HCT116 (cell line): Measurements from ENCODE around the gene PSG4. TPM values are rescaled to one million over a fixed set of nuclear protein-coding genes. Genes with fewer than 3 reads are reported as not detected.

Source experiments
- ATAC-seq: fragments of 200-7000 bp; cut with Tn5 transposase; 2 replicates; pipeline ENCODE4 v1.9.1; 2020; ENCODE audit warnings: mild to moderate bottlenecking, moderate library complexity
- BruUV-seq: library from RNA; stranded (reverse); fragments of 400-500 nt; replicated peaks from 2 replicates; lab custom pipeline; 2021; lab: Mats Ljungman, UMichigan
- CTCF ChIA-PET: fragments of 300-600 bp; sonication (Branson Sonifier 250); formaldehyde crosslinking; loops from one replicate; lab custom pipeline; 2021; ENCODE audit warnings: antibody characterized with exemption; lab: Charles Lee
- POLR2A ChIA-PET: fragments of 300-600, 350-600 bp; sonication (Branson Sonifier 250); formaldehyde crosslinking; loops from one replicate; lab custom pipeline; 2021; ENCODE audit warnings: antibody characterized with exemption; lab: Charles Lee
- RAD21 ChIA-PET, 2 experiments: fragments of 300-600 bp; sonication (Branson Sonifier 250); formaldehyde crosslinking; loops; one replicate each; lab custom pipeline; 2023; ENCODE audit warnings: low total read pairs in 2 of 2; ENCODE audit not compliant: uncharacterized antibody in 2 of 2, unreplicated experiment in 2 of 2, low non-redundant PET in 1 of 2; lab: Charles Lee
- DNase-seq: peaks from one replicate; pipeline ENCODE4 v3.0.0-alpha.2; 2010; ENCODE audit warnings: low read depth, low spot score
- H2AFZ ChIP-seq: fragments of 200-600 bp; shearing (Covaris generic), sonication (generic); 2 replicates; pipeline ENCODE4 v1.6.1; 2017; ENCODE audit warnings: low read depth, mixed run types, mixed read lengths, antibody characterized with exemption, low read length; ENCODE audit not compliant: poor library complexity, severe bottlenecking
- H3K27ac ChIP-seq: 2 replicates; pipeline ENCODE4 v1.5.1; 2012; ENCODE audit warnings: low read depth, low read length
- H3K27me3 ChIP-seq: fragments of 200-600 bp; sonication (generic); 2 replicates; pipeline ENCODE4 v1.6.1; 2016; ENCODE audit warnings: mixed run types, low read length, mixed read lengths; ENCODE audit not compliant: insufficient read depth
- H3K36me3 ChIP-seq, 2 experiments: fragments of 200-500 bp in 1 of 2; fragments of 200-600 bp in 1 of 2; sonication (Bioruptor generic) in 1 of 2; sonication (generic) in 1 of 2; 2 replicates each; pipeline versions ENCODE4 v1.5.1 to v1.6.1; 2014 to 2016; ENCODE audit warnings: low read length in 2 of 2, inconsistent platforms in 1 of 2, mixed read lengths in 1 of 2, mixed run types in 1 of 2; ENCODE audit not compliant: insufficient read depth in 2 of 2, control insufficient read depth in 1 of 2
- H3K4me1 ChIP-seq, 2 experiments: fragments of 200-600 bp in 1 of 2; sonication (generic) in 1 of 2; 2 replicates each; pipeline versions ENCODE4 v1.5.1 to v1.6.1; 2012 to 2017; ENCODE audit warnings: low read length in 2 of 2, inconsistent platforms in 1 of 2, mild to moderate bottlenecking in 1 of 2, mixed read lengths in 1 of 2, mixed run types in 1 of 2, moderate library complexity in 1 of 2; ENCODE audit not compliant: insufficient read depth in 2 of 2, control insufficient read depth in 1 of 2
- H3K4me2 ChIP-seq: fragments of 200-600 bp; sonication (generic); 2 replicates; pipeline ENCODE4 v1.6.1; 2017; ENCODE audit warnings: mixed run types, low read length, mixed read lengths
- H3K4me3 ChIP-seq, 2 experiments: fragments of 200-600 bp in 1 of 2; sonication (generic) in 1 of 2; replicated peaks in 1 of 2; 2 replicates each; pipeline ENCODE4 v1.5.1; 2011 to 2016; ENCODE audit warnings: low read length in 2 of 2, control low read depth in 1 of 2, low read depth in 1 of 2, mild to moderate bottlenecking in 1 of 2, mixed read lengths in 1 of 2, mixed run types in 1 of 2
- H3K79me2 ChIP-seq: fragments of 200-600 bp; sonication (generic); 2 replicates; pipeline ENCODE4 v1.6.1; 2017; ENCODE audit warnings: mild to moderate bottlenecking, mixed run types, low read length, moderate library complexity, mixed read lengths; ENCODE audit not compliant: insufficient read depth
- H3K9ac ChIP-seq: fragments of 200-600 bp; sonication (generic); 2 replicates; pipeline ENCODE4 v1.6.1; 2016; ENCODE audit warnings: low read length, mixed read lengths
- H3K9me2 ChIP-seq: fragments of 200-600 bp; sonication (generic), shearing (Covaris generic); 2 replicates; pipeline ENCODE4 v1.6.1; 2017; ENCODE audit warnings: mixed run types, mild to moderate bottlenecking, moderate library complexity; ENCODE audit not compliant: insufficient read depth
- H3K9me3 ChIP-seq, 2 experiments: fragments of 200-500 bp in 1 of 2; fragments of 200-600 bp in 1 of 2; sonication (Bioruptor generic) in 1 of 2; sonication (generic) in 1 of 2; 2 replicates each; pipeline ENCODE4 v1.6.1; 2014 to 2017; ENCODE audit warnings: low read length in 2 of 2, mixed read lengths in 2 of 2, inconsistent platforms in 1 of 2, low read depth in 1 of 2, mild to moderate bottlenecking in 1 of 2, mixed run types in 1 of 2, moderate library complexity in 1 of 2; ENCODE audit not compliant: control insufficient read depth in 1 of 2, insufficient read depth in 1 of 2
- H4K20me1 ChIP-seq: fragments of 200-600 bp; sonication (generic), shearing (Covaris generic); 2 replicates; pipeline ENCODE4 v1.6.1; 2017; ENCODE audit warnings: mixed run types, mild to moderate bottlenecking, moderate library complexity; ENCODE audit not compliant: insufficient read depth
- ZNF274 ChIP-seq: fragments of 200-500 bp; sonication (Bioruptor generic); IDR thresholded peaks from 2 replicates; pipeline ENCODE4 v1.6.1; 2014; ENCODE audit warnings: mild to moderate bottlenecking, low read depth, low read length, inconsistent platforms
- intact Hi-C: fragments of 100-400 bp; cut with micrococcal nuclease; formaldehyde crosslinking; loops from 2 replicates; pipeline ENCODE4 v1.10.0; 2022
- total RNA-seq: library from RNA; stranded (reverse); gene quantifications from one replicate; pipeline ENCODE4 v1.2.1, GENCODE V29; 2021; ENCODE audit not compliant: unreplicated experiment

Gene PSG4
- total RNA-seq, 1 experiment from 2014 or later: not detected

GRCh38 chr19:43148233-43148632 is 57.2 kb downstream of the PSG4 start:
- BruUV-seq: no TSS peak
- H3K9ac ChIP-seq: no peak overlapping the region
- no peaks in the 10 kb centered on the region for H3K27me3 ChIP-seq
- H3K79me2 ChIP-seq: no peaks in the 10 kb centered on the region
- intact Hi-C loops: no loop called here
- ChIA-PET POLR2A (no interaction called here), CTCF (no interaction called here), RAD21 (no interaction called here)
- H2AFZ ChIP-seq: no peak overlapping the region
- H3K36me3 ChIP-seq: no peaks in the 10 kb centered on the region
- DNase-seq: no peak
- no peak overlapping the region for H3K4me2 ChIP-seq
- no peak overlapping the region for H3K27ac ChIP-seq
- H3K4me1 ChIP-seq: no peaks in the 10 kb centered on the region
- H3K9me2 ChIP-seq: no peaks in the 10 kb centered on the region
- no peaks in the 10 kb centered on the region for H4K20me1 ChIP-seq
- TF ChIP-seq ZNF274: no peak
- H3K9me3 ChIP-seq: no peaks in the 10 kb centered on the region
- no peak for ATAC-seq
- H3K4me3 ChIP-seq: no peak overlapping the region

Other genes with a start within 250 kb of the PSG4 start
- not detected for gene PSG11, start 179.2 kb downstream of the PSG4 start, total RNA-seq
- not detected for gene PSG2, start 122.9 kb downstream of the PSG4 start, total RNA-seq
- not detected for gene PSG5, start 19.1 kb downstream of the PSG4 start, total RNA-seq
- not detected for gene PSG9, start 63.9 kb upstream of the PSG4 start, total RNA-seq
- gene CD177, start 148.0 kb upstream of the PSG4 start, total RNA-seq: not detected
- gene TEX101, start 209.3 kb upstream of the PSG4 start, total RNA-seq: not detected